IMR-90 (cell line): Measurements from ENCODE around the gene NTM. TPM values are rescaled to one million over a fixed set of nuclear protein-coding genes. Genes with fewer than 3 reads are reported as not detected.

Experiments used
- ATAC-seq: fragments of 200-7000 bp; cut with Tn5 transposase; 2 replicates; pipeline ENCODE4 v1.9.1; 2020; ENCODE audit warnings: low read depth, mild to moderate bottlenecking, moderate library complexity
- BruUV-seq: library from RNA; stranded (reverse); fragments of 400-500 nt; replicated peaks from 2 replicates; lab custom pipeline; 2021; lab: Mats Ljungman, UMichigan
- CTCF ChIA-PET: fragments of 300-600 bp; formaldehyde crosslinking; extraction: SDS; loops from one replicate; lab custom pipeline; 2021; ENCODE audit warnings: antibody characterized with exemption; lab: Yijun Ruan, JAX
- POLR2A ChIA-PET: fragments of 300-600 bp; sonication (Branson Sonifier 250); formaldehyde crosslinking; loops from one replicate; lab custom pipeline; 2022; ENCODE audit warnings: antibody characterized with exemption; ENCODE audit not compliant: unreplicated experiment; lab: Charles Lee
- DNase-seq: peaks from one replicate; pipeline ENCODE4 v3.0.0; 2013
- H2AFZ ChIP-seq: replicated peaks from 2 replicates; pipeline ENCODE3; 2013; ENCODE audit warnings: low read length, mild to moderate bottlenecking; ENCODE audit not compliant: poor library complexity
- H2AK5ac ChIP-seq: 2 replicates; pipeline ENCODE4 v1.6.1; 2013; ENCODE audit warnings: low read depth, low read length, inconsistent platforms
- H2AK9ac ChIP-seq: replicated peaks from 2 replicates; pipeline ENCODE3; 2013; ENCODE audit warnings: mild to moderate bottlenecking, low read depth, low read length, moderate library complexity; ENCODE audit not compliant: poor library complexity
- H2BK120ac ChIP-seq: 2 replicates; pipeline ENCODE4 v1.6.1; 2013; ENCODE audit warnings: low read depth, low read length, inconsistent platforms
- H2BK15ac ChIP-seq: 3 replicates; pipeline ENCODE4 v1.6.1; 2013; ENCODE audit warnings: low read depth, low read length, inconsistent platforms
- H2BK20ac ChIP-seq: 2 replicates; pipeline ENCODE4 v1.6.1; 2013; ENCODE audit warnings: low read depth, mild to moderate bottlenecking, inconsistent platforms, low read length, moderate library complexity
- H2BK5ac ChIP-seq: 2 replicates; pipeline ENCODE4 v1.6.1; 2013; ENCODE audit warnings: mild to moderate bottlenecking, low read depth, low read length, inconsistent platforms; ENCODE audit not compliant: poor library complexity, severe bottlenecking
- H3K14ac ChIP-seq: replicated peaks from 2 replicates; pipeline ENCODE4 v1.6.1; 2013; ENCODE audit warnings: low read depth, low read length, inconsistent platforms
- H3K18ac ChIP-seq: 2 replicates; pipeline ENCODE4 v1.6.1; 2013; ENCODE audit warnings: low read depth, low read length, control low read depth
- H3K23ac ChIP-seq: 2 replicates; pipeline ENCODE4 v1.6.1; 2013; ENCODE audit warnings: low read depth, low read length, inconsistent platforms
- H3K27ac ChIP-seq: 2 replicates; pipeline ENCODE4 v1.5.1; 2013; ENCODE audit warnings: mild to moderate bottlenecking, control low read depth, low read length; ENCODE audit not compliant: insufficient read depth
- H3K27me3 ChIP-seq: 2 replicates; pipeline ENCODE4 v1.6.1; 2013; ENCODE audit warnings: low read length; ENCODE audit not compliant: control insufficient read depth, insufficient read depth
- H3K36me3 ChIP-seq: 2 replicates; pipeline ENCODE4 v1.6.1; 2013; ENCODE audit warnings: low read length, mixed read lengths; ENCODE audit not compliant: control insufficient read depth, insufficient read depth
- H3K4ac ChIP-seq: 2 replicates; pipeline ENCODE4 v1.6.1; 2013; ENCODE audit warnings: low read depth, low read length, inconsistent platforms
- H3K4me1 ChIP-seq: 2 replicates; pipeline ENCODE4 v1.6.1; 2013; ENCODE audit warnings: low read length, mixed read lengths; ENCODE audit not compliant: control insufficient read depth, insufficient read depth
- H3K4me2 ChIP-seq: 2 replicates; pipeline ENCODE4 v1.6.1; 2013; ENCODE audit warnings: low read depth, mild to moderate bottlenecking, control low read depth, low read length, moderate library complexity
- H3K4me3 ChIP-seq: 2 replicates; pipeline ENCODE4 v1.5.1; 2013; ENCODE audit warnings: low read depth, mild to moderate bottlenecking, control low read depth, low read length, moderate library complexity; ENCODE audit not compliant: insufficient read depth
- H3K56ac ChIP-seq: 2 replicates; pipeline ENCODE4 v1.6.1; 2013; ENCODE audit warnings: low read length, inconsistent platforms; ENCODE audit not compliant: insufficient read depth; ENCODE audit errors: extremely low read depth
- H3K79me1 ChIP-seq, 2 experiments: 2 replicates each; pipeline ENCODE4 v1.6.1; 2013; ENCODE audit warnings: low read length in 2 of 2, inconsistent platforms in 1 of 2, low read depth in 1 of 2
- H3K9ac ChIP-seq: 2 replicates; pipeline ENCODE4 v1.6.1; 2013; ENCODE audit warnings: low read depth, low read length, control low read depth
- H3K9me1 ChIP-seq: 2 replicates; pipeline ENCODE4 v1.6.1; 2013; ENCODE audit warnings: low read length, inconsistent platforms; ENCODE audit not compliant: insufficient read depth
- H3K9me3 ChIP-seq: 2 replicates; pipeline ENCODE4 v1.6.1; 2013; ENCODE audit warnings: low read length; ENCODE audit not compliant: control insufficient read depth, insufficient read depth
- H4K20me1 ChIP-seq: 2 replicates; pipeline ENCODE4 v1.6.1; 2013; ENCODE audit warnings: low read length, inconsistent platforms; ENCODE audit not compliant: insufficient read depth
- H4K5ac ChIP-seq: 2 replicates; pipeline ENCODE4 v1.6.1; 2013; ENCODE audit warnings: mild to moderate bottlenecking, low read depth, low read length, control low read depth
- H4K8ac ChIP-seq, 2 experiments: 2 replicates each; pipeline ENCODE4 v1.6.1; 2013; ENCODE audit warnings: low read depth in 2 of 2, low read length in 2 of 2, control low read depth in 1 of 2, inconsistent platforms in 1 of 2
- H4K91ac ChIP-seq: 2 replicates; pipeline ENCODE4 v1.6.1; 2013; ENCODE audit warnings: low read depth, low read length, inconsistent platforms; ENCODE audit not compliant: insufficient read depth
- CEBPB ChIP-seq: IDR thresholded peaks from 2 replicates; pipeline ENCODE4 v1.6.1; 2012; ENCODE audit warnings: low read depth, low read length, improper control_type of control experiment
- CHD1 ChIP-seq: IDR thresholded peaks from 2 replicates; pipeline ENCODE4 v1.6.1; 2012; ENCODE audit warnings: low read depth, low read length, improper control_type of control experiment
- FOS ChIP-seq: fragments of 150-350 bp; IDR thresholded peaks from 2 replicates; pipeline ENCODE4 v1.6.1; 2016; ENCODE audit warnings: low read depth, low read length
- NFE2L2 ChIP-seq: fragments of 150-350 bp; IDR thresholded peaks from 2 replicates; pipeline ENCODE4 v1.6.1; 2016; ENCODE audit warnings: low read depth, mild to moderate bottlenecking, low read length
- RAD21 ChIP-seq: IDR thresholded peaks from 2 replicates; pipeline ENCODE4 v1.6.1; 2012; ENCODE audit warnings: low read length, improper control_type of control experiment
- RFX5 ChIP-seq: IDR thresholded peaks from 2 replicates; pipeline ENCODE4 v1.8.0; 2012; ENCODE audit warnings: low read depth, mild to moderate bottlenecking, low read length, moderate library complexity
- SMC3 ChIP-seq: fragments of 150-350 bp; IDR thresholded peaks from 2 replicates; pipeline ENCODE4 v1.6.1; 2016; ENCODE audit warnings: low read depth, mild to moderate bottlenecking, antibody characterized with exemption, low read length, moderate library complexity
- WGBS, 2 experiments: methylation state at CpG; one replicate each; pipeline versions ENCODE4 v1.1.5 to v1.1.7; 2013; ENCODE audit warnings: missing lambda C conversion rate in 2 of 2; ENCODE audit not compliant: insufficient read length in 1 of 2; ENCODE audit errors: extremely low coverage in 2 of 2; 5-methylcytosine and 5-hydroxymethylcytosine counted together
- dilution Hi-C: fragments of 300-500 bp; cut with HindIII; formaldehyde crosslinking; loops from one replicate; pipeline ENCODE4 v1.14.3; 2018; ENCODE audit warnings: low sequenced_read_pairs; ENCODE audit not compliant: unreplicated experiment
- in situ Hi-C: fragments of 300-500 bp; cut with MboI; formaldehyde crosslinking; loops from 3 replicates; pipeline ENCODE4 v1.14.3; 2019; ENCODE audit warnings: low sequenced_read_pairs, inconsistent platforms, mixed read lengths
- intact Hi-C: fragments of 100-400 bp; cut with micrococcal nuclease; formaldehyde crosslinking; loops from 2 replicates; pipeline ENCODE4 v1.10.0; 2022
- polyA plus RNA-seq, 3 experiments: library from polyadenylated mRNA; depleted of rRNA; stranded (reverse); fragments of >200 nt; gene quantifications; 2 replicates each; pipeline ENCODE4 v1.2.3, GENCODE V29; 2012; ENCODE audit warnings: low replicate concordance in 1 of 3
- total RNA-seq: library from RNA; depleted of rRNA; stranded (reverse); fragments of >200 nt; gene quantifications from 2 replicates; pipeline ENCODE4 v1.2.3, GENCODE V29; 2012

NTM gene
- total and polyA plus RNA-seq, 2 of the 4 experiments (the other 2 are of a cell fraction), result 19.5 to 25.5 TPM

DNA sequence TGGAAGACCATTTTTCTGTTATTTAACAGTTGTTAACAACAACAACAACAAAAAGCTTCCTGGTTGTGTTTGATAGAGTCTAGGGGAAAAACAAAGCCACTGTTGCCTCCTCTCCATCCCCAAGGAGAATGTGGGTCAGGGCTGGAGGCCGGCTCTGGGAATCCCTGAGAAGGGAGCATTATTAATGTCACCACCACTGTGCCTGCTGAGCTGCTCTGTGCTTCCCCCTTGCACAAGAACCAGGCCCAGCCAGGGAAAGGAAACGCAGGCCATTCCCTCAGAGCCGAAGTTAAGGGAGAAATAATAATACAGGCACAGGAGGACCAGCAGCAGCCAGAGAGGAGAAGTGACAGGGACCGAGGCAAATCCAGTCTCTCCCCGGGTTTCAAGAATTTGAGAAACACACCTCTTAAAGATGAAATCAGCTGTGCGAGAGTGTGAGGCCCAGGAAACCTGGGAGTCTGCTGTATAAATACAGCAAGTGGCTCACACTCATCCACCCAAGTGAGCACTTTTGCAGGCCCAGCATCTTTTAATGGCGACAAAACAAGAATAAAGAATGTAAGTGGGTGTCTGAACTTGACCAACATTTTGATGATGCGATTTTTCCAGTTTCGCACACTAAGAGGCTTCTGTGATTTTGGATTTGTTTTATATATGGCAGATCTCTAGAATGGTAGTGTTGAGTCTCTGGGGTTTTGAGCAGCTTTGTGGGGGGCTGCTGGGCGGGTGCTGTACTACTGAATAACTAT lies 539.2 kb downstream of the NTM start:
- in situ Hi-C loops (no loop called here), intact Hi-C loops (loop anchor here (2.0 to 5.0 kb wide), 3 partner anchors 21 to 203 kb away; no protein-coding TSS in a partner anchor), dilution Hi-C loops (no loop called here)
- Histone ChIP-seq H3K4me2 (peak overlapping the region; percentile 77), H3K79me1 (peaks cover 32 to 63% of the 10 kb centered on the region in 2 experiments), H2AK9ac (peak overlapping the region; percentile 37), H2AK5ac (peak overlapping the region; percentile 66; the same call in 1 of the 2 replicates), H4K91ac (peak overlapping the region; percentile 1; the same call in 1 of the 2 replicates), H3K4me3 (peak overlapping the region; percentile 72; the same call in 1 of the 2 replicates), H2BK120ac (peak overlapping the region; percentile 27; the same call in 1 of the 2 replicates), H3K9me3 (no peaks in the 10 kb centered on the region), H3K4ac (peak overlapping the region; percentile 66), H3K23ac (peak overlapping the region; percentile 83; the same call in 1 of the 2 replicates), H2BK20ac (peak overlapping the region; percentile 32; the same call in 1 of the 2 replicates), H3K4me1 (peaks cover 5% of the 10 kb centered on the region), H3K14ac (peak overlapping the region; percentile 71), H2BK15ac (peak overlapping the region; percentile 71; the same call in 2 of the 3 replicates), H2AFZ (peak overlapping the region; percentile 40), H3K18ac (no peak overlapping the region), H4K5ac (no peak overlapping the region), H2BK5ac (no peak overlapping the region), H3K9me1 (peaks cover 10% of the 10 kb centered on the region), H3K9ac (peak overlapping the region; percentile 45; the same call in 1 of the 2 replicates), H3K36me3 (no peaks in the 10 kb centered on the region), H4K8ac (peak overlapping the region; percentile 56 to 66; a peak in 3 of 4 replicates), H3K56ac (peak overlapping the region; percentile 79), H4K20me1 (no peaks in the 10 kb centered on the region), H3K27me3 (no peaks in the 10 kb centered on the region), H3K27ac (no peak overlapping the region)
- POLR2A ChIA-PET, result no interaction called here
- DNase-seq (peak; percentile 35), ATAC-seq (no peak)
- CTCF ChIA-PET, result interaction anchor here (1.6 to 2.9 kb wide), 4 partner anchors 9 to 217 kb away, joined by 3 to 14 read pairs (median 7); no protein-coding TSS in a partner anchor
- no TSS peak for BruUV-seq
- no peak for TF ChIP-seq CHD1
- TF ChIP-seq FOS, result no peak
- no peak for TF ChIP-seq SMC3
- TF ChIP-seq RAD21, result no peak
- TF ChIP-seq CEBPB, result no peak
- TF ChIP-seq RFX5, result no peak
- TF ChIP-seq NFE2L2, result no peak
- 80% methylated on average over 1 of the region's 10 CpGs; no CpG with 5 or more reads in 1 of the 2 experiments for WGBS, 2 experiments
